HCT116 (cell line): Measurements from ENCODE around the gene BSPRY. TPM values are rescaled to one million over a fixed set of nuclear protein-coding genes. Genes with fewer than 3 reads are reported as not detected.

Experiments used
- ATAC-seq: fragments of 200-7000 bp; cut with Tn5 transposase; 2 replicates; pipeline ENCODE4 v1.9.1; 2020; ENCODE audit warnings: mild to moderate bottlenecking, moderate library complexity
- BruUV-seq: library from RNA; stranded (reverse); fragments of 400-500 nt; replicated peaks from 2 replicates; lab custom pipeline; 2021; lab: Mats Ljungman, UMichigan
- CTCF ChIA-PET: fragments of 300-600 bp; sonication (Branson Sonifier 250); formaldehyde crosslinking; loops from one replicate; lab custom pipeline; 2021; ENCODE audit warnings: antibody characterized with exemption; lab: Charles Lee
- POLR2A ChIA-PET: fragments of 300-600, 350-600 bp; sonication (Branson Sonifier 250); formaldehyde crosslinking; loops from one replicate; lab custom pipeline; 2021; ENCODE audit warnings: antibody characterized with exemption; lab: Charles Lee
- RAD21 ChIA-PET, 2 experiments: fragments of 300-600 bp; sonication (Branson Sonifier 250); formaldehyde crosslinking; loops; one replicate each; lab custom pipeline; 2023; ENCODE audit warnings: low total read pairs in 2 of 2; ENCODE audit not compliant: uncharacterized antibody in 2 of 2, unreplicated experiment in 2 of 2, low non-redundant PET in 1 of 2; lab: Charles Lee
- DNase-seq: peaks from one replicate; pipeline ENCODE4 v3.0.0-alpha.2; 2010; ENCODE audit warnings: low read depth, low spot score
- H2AFZ ChIP-seq: fragments of 200-600 bp; shearing (Covaris generic), sonication (generic); 2 replicates; pipeline ENCODE4 v1.6.1; 2017; ENCODE audit warnings: low read depth, mixed run types, mixed read lengths, antibody characterized with exemption, low read length; ENCODE audit not compliant: poor library complexity, severe bottlenecking
- H3K27ac ChIP-seq: 2 replicates; pipeline ENCODE4 v1.5.1; 2012; ENCODE audit warnings: low read depth, low read length
- H3K27me3 ChIP-seq: fragments of 200-600 bp; sonication (generic); 2 replicates; pipeline ENCODE4 v1.6.1; 2016; ENCODE audit warnings: mixed run types, low read length, mixed read lengths; ENCODE audit not compliant: insufficient read depth
- H3K36me3 ChIP-seq, 2 experiments: fragments of 200-500 bp in 1 of 2; fragments of 200-600 bp in 1 of 2; sonication (Bioruptor generic) in 1 of 2; sonication (generic) in 1 of 2; 2 replicates each; pipeline versions ENCODE4 v1.5.1 to v1.6.1; 2014 to 2016; ENCODE audit warnings: low read length in 2 of 2, inconsistent platforms in 1 of 2, mixed read lengths in 1 of 2, mixed run types in 1 of 2; ENCODE audit not compliant: insufficient read depth in 2 of 2, control insufficient read depth in 1 of 2
- H3K4me1 ChIP-seq, 2 experiments: fragments of 200-600 bp in 1 of 2; sonication (generic) in 1 of 2; 2 replicates each; pipeline versions ENCODE4 v1.5.1 to v1.6.1; 2012 to 2017; ENCODE audit warnings: low read length in 2 of 2, inconsistent platforms in 1 of 2, mild to moderate bottlenecking in 1 of 2, mixed read lengths in 1 of 2, mixed run types in 1 of 2, moderate library complexity in 1 of 2; ENCODE audit not compliant: insufficient read depth in 2 of 2, control insufficient read depth in 1 of 2
- H3K4me2 ChIP-seq: fragments of 200-600 bp; sonication (generic); 2 replicates; pipeline ENCODE4 v1.6.1; 2017; ENCODE audit warnings: mixed run types, low read length, mixed read lengths
- H3K4me3 ChIP-seq, 2 experiments: fragments of 200-600 bp in 1 of 2; sonication (generic) in 1 of 2; replicated peaks in 1 of 2; 2 replicates each; pipeline ENCODE4 v1.5.1; 2011 to 2016; ENCODE audit warnings: low read length in 2 of 2, control low read depth in 1 of 2, low read depth in 1 of 2, mild to moderate bottlenecking in 1 of 2, mixed read lengths in 1 of 2, mixed run types in 1 of 2
- H3K79me2 ChIP-seq: fragments of 200-600 bp; sonication (generic); 2 replicates; pipeline ENCODE4 v1.6.1; 2017; ENCODE audit warnings: mild to moderate bottlenecking, mixed run types, low read length, moderate library complexity, mixed read lengths; ENCODE audit not compliant: insufficient read depth
- H3K9ac ChIP-seq: fragments of 200-600 bp; sonication (generic); 2 replicates; pipeline ENCODE4 v1.6.1; 2016; ENCODE audit warnings: low read length, mixed read lengths
- H3K9me2 ChIP-seq: fragments of 200-600 bp; sonication (generic), shearing (Covaris generic); 2 replicates; pipeline ENCODE4 v1.6.1; 2017; ENCODE audit warnings: mixed run types, mild to moderate bottlenecking, moderate library complexity; ENCODE audit not compliant: insufficient read depth
- H3K9me3 ChIP-seq, 2 experiments: fragments of 200-500 bp in 1 of 2; fragments of 200-600 bp in 1 of 2; sonication (Bioruptor generic) in 1 of 2; sonication (generic) in 1 of 2; 2 replicates each; pipeline ENCODE4 v1.6.1; 2014 to 2017; ENCODE audit warnings: low read length in 2 of 2, mixed read lengths in 2 of 2, inconsistent platforms in 1 of 2, low read depth in 1 of 2, mild to moderate bottlenecking in 1 of 2, mixed run types in 1 of 2, moderate library complexity in 1 of 2; ENCODE audit not compliant: control insufficient read depth in 1 of 2, insufficient read depth in 1 of 2
- H4K20me1 ChIP-seq: fragments of 200-600 bp; sonication (generic), shearing (Covaris generic); 2 replicates; pipeline ENCODE4 v1.6.1; 2017; ENCODE audit warnings: mixed run types, mild to moderate bottlenecking, moderate library complexity; ENCODE audit not compliant: insufficient read depth
- ELF1 ChIP-seq: IDR thresholded peaks from 2 replicates; pipeline ENCODE4 v1.6.1; 2012; ENCODE audit warnings: low read depth, borderline replicate concordance
- EZH2phosphoT487 ChIP-seq: fragments of 200-600 bp; IDR thresholded peaks from 2 replicates; pipeline ENCODE4 v1.6.1; 2018; ENCODE audit warnings: antibody characterized with exemption, borderline replicate concordance
- FOSL1 ChIP-seq: IDR thresholded peaks from 2 replicates; pipeline ENCODE4 v1.6.1; 2012; ENCODE audit warnings: low read depth
- POLR2A ChIP-seq: IDR thresholded peaks from 2 replicates; pipeline ENCODE4 v1.7.0; 2011; ENCODE audit warnings: borderline replicate concordance; ENCODE audit not compliant: insufficient read depth, insufficient read length; ENCODE audit errors: extremely low read depth
- SP1 ChIP-seq: IDR thresholded peaks from 2 replicates; pipeline ENCODE4 v1.6.1; 2012; ENCODE audit warnings: low read depth
- SRF ChIP-seq: IDR thresholded peaks from 2 replicates; pipeline ENCODE4 v1.6.1; 2012; ENCODE audit warnings: low read depth
- YY1 ChIP-seq: IDR thresholded peaks from 2 replicates; pipeline ENCODE4 v1.6.1; 2011; ENCODE audit warnings: low read length, low read depth, moderate library complexity, mild to moderate bottlenecking; ENCODE audit not compliant: insufficient replicate concordance; ENCODE audit errors: extremely low read depth
- ZFX ChIP-seq: fragments of 450-650 bp; IDR thresholded peaks from 2 replicates; pipeline ENCODE4 v1.6.1; 2017
- ZNF274 ChIP-seq: fragments of 200-500 bp; sonication (Bioruptor generic); IDR thresholded peaks from 2 replicates; pipeline ENCODE4 v1.6.1; 2014; ENCODE audit warnings: mild to moderate bottlenecking, low read depth, low read length, inconsistent platforms
- intact Hi-C: fragments of 100-400 bp; cut with micrococcal nuclease; formaldehyde crosslinking; loops from 2 replicates; pipeline ENCODE4 v1.10.0; 2022
- total RNA-seq: library from RNA; stranded (reverse); gene quantifications from one replicate; pipeline ENCODE4 v1.2.1, GENCODE V29; 2021; ENCODE audit not compliant: unreplicated experiment
- TF ChIP-seq, protein P1 (sequence below), 3 experiments: fragments of 200-600 bp in 1 of 3; sonication (generic) in 1 of 3; IDR thresholded peaks in 2 of 3; conservative IDR thresholded peaks in 1 of 3; 2 replicates each; pipeline ENCODE4 v1.5.1; 2012 to 2017; ENCODE audit warnings: low read depth in 2 of 3, low read length in 2 of 3, antibody characterized with exemption in 1 of 3, borderline replicate concordance in 1 of 3, control low read depth in 1 of 3, mild to moderate bottlenecking in 1 of 3, mixed read lengths in 1 of 3, mixed run types in 1 of 3, moderate library complexity in 1 of 3; ENCODE audit not compliant: insufficient read depth in 1 of 3
- TF ChIP-seq, protein P2 (sequence below): IDR thresholded peaks from 2 replicates; pipeline ENCODE4 v1.6.1; 2011; ENCODE audit warnings: mild to moderate bottlenecking, low read length, moderate library complexity; ENCODE audit not compliant: insufficient replicate concordance; ENCODE audit errors: extremely low read depth

Gene BSPRY
- total RNA-seq, 1 experiment from 2014 or later, result 22.7 TPM

DNA sequence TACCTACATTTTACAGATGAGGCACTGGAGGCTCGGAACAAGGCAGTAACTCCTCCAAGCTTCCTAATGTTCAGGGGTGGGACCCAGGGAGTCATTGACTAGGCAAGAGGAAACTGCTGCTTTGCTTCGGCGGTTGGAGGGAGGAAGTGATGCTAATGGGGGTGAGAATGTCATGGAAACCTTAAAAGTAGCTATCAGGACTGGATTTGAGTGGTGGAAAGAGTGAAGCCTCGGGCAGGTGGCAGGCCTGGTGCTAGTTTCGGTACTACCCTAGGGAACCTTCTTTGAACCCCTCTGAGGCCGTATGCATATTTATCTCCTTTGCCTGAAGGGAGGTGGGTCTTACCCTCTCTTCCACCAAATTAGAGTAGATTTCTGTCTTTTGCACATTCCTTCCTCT is 1.6 kb downstream of the BSPRY start:
- Histone ChIP-seq H3K79me2 (peaks cover 22% of the 10 kb centered on the region), H3K9ac (no peak overlapping the region), H4K20me1 (no peaks in the 10 kb centered on the region), H3K4me1 (peaks cover 3 to 34% of the 10 kb centered on the region in 2 experiments; a peak in 3 of 4 replicates), H3K4me2 (peak overlapping the region; percentile 98), H3K4me3 (no peak overlapping the region; a peak in 1 of 4 replicates), H3K9me3 (no peaks in the 10 kb centered on the region), H3K27me3 (no peaks in the 10 kb centered on the region), H3K36me3 (no peaks in the 10 kb centered on the region), H2AFZ (no peak overlapping the region), H3K9me2 (no peaks in the 10 kb centered on the region), H3K27ac (no peak overlapping the region)
- TSS peak; percentile 52 for BruUV-seq
- CTCF ChIA-PET, result no interaction called here
- intact Hi-C loops, result no loop called here
- no peak for DNase-seq
- no peak for ATAC-seq
- POLR2A ChIA-PET, result no interaction called here
- TF ChIP-seq ZFX, result no peak
- no peak for TF ChIP-seq POLR2A
- no peak for TF ChIP-seq ELF1
- TF ChIP-seq, protein P1, sequence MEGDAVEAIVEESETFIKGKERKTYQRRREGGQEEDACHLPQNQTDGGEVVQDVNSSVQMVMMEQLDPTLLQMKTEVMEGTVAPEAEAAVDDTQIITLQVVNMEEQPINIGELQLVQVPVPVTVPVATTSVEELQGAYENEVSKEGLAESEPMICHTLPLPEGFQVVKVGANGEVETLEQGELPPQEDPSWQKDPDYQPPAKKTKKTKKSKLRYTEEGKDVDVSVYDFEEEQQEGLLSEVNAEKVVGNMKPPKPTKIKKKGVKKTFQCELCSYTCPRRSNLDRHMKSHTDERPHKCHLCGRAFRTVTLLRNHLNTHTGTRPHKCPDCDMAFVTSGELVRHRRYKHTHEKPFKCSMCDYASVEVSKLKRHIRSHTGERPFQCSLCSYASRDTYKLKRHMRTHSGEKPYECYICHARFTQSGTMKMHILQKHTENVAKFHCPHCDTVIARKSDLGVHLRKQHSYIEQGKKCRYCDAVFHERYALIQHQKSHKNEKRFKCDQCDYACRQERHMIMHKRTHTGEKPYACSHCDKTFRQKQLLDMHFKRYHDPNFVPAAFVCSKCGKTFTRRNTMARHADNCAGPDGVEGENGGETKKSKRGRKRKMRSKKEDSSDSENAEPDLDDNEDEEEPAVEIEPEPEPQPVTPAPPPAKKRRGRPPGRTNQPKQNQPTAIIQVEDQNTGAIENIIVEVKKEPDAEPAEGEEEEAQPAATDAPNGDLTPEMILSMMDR (IDR thresholded peaks at IDR 0.05 in 2 of 3, conservative IDR thresholded peaks at IDR 0.05 in 1 of 3; ENCODE audit: borderline replicate concordance in 1 of 3, insufficient read depth in 1 of 3, low read depth in 2 of 3, low read length in 2 of 3), result no peak
- TF ChIP-seq SRF, result no peak
- TF ChIP-seq FOSL1, result no peak
- TF ChIP-seq ZNF274, result no peak
- TF ChIP-seq, protein P2, sequence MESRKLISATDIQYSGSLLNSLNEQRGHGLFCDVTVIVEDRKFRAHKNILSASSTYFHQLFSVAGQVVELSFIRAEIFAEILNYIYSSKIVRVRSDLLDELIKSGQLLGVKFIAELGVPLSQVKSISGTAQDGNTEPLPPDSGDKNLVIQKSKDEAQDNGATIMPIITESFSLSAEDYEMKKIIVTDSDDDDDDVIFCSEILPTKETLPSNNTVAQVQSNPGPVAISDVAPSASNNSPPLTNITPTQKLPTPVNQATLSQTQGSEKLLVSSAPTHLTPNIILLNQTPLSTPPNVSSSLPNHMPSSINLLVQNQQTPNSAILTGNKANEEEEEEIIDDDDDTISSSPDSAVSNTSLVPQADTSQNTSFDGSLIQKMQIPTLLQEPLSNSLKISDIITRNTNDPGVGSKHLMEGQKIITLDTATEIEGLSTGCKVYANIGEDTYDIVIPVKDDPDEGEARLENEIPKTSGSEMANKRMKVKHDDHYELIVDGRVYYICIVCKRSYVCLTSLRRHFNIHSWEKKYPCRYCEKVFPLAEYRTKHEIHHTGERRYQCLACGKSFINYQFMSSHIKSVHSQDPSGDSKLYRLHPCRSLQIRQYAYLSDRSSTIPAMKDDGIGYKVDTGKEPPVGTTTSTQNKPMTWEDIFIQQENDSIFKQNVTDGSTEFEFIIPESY, result no peak
- TF ChIP-seq SP1, result no peak
- TF ChIP-seq YY1, result no peak
- TF ChIP-seq EZH2phosphoT487, result no peak
- RAD21 ChIA-PET, result no interaction called here
